Activated naive CD4-positive, alpha-beta T cell treated with anti-CD3 and anti-CD28 coated beads for 36 hours (primary cell): ENCODE measurements around the gene RASSF8. TPM values are rescaled to one million over a fixed set of nuclear protein-coding genes. Genes with fewer than 3 reads are reported as not detected.

ENCODE experiments used
- CTCF ChIA-PET: fragments of 350-600 bp; sonication (Branson Sonifier 250); formaldehyde crosslinking; loops from one replicate; lab custom pipeline; 2021; ENCODE audit warnings: antibody characterized with exemption; lab: Charles Lee
- DNase-seq: peaks from one replicate; pipeline ENCODE4 v3.0.0-alpha.2; 2020
- H3K27ac Mint-ChIP-seq: one replicate; pipeline ENCODE4 v1.8.0; 2021; ENCODE audit warnings: mild to moderate bottlenecking, mixed read lengths
- H3K27me3 Mint-ChIP-seq: one replicate; pipeline ENCODE4 v1.8.0; 2021; ENCODE audit warnings: low read depth, mixed read lengths
- H3K36me3 Mint-ChIP-seq: one replicate; pipeline ENCODE4 v1.8.0; 2021; ENCODE audit warnings: low read depth, mixed read lengths
- H3K4me1 Mint-ChIP-seq: one replicate; pipeline ENCODE4 v1.8.0; 2021; ENCODE audit warnings: low read depth, mixed read lengths
- H3K4me3 Mint-ChIP-seq: one replicate; pipeline ENCODE4 v1.8.0; 2021; ENCODE audit warnings: mild to moderate bottlenecking, moderate library complexity, mixed read lengths
- H3K9me3 Mint-ChIP-seq: one replicate; pipeline ENCODE4 v1.8.0; 2021; ENCODE audit warnings: mixed read lengths
- intact Hi-C: fragments of 100-400 bp; cut with micrococcal nuclease; formaldehyde crosslinking; loops from one replicate; pipeline ENCODE4 v1.15.1; 2023
- total RNA-seq, 2 experiments: library from RNA; stranded (reverse); gene quantifications; one replicate each; pipeline ENCODE4 v1.2.3, GENCODE V29; 2021

The RASSF8 gene
- total RNA-seq, 2 experiments from 2014 or later = 0.32 to 0.81 TPM

- no peak for DNase-seq
- CTCF ChIA-PET = interaction anchor here (1.0 kb wide), 1 partner anchor 31 kb away, joined by 3 read pairs; no protein-coding TSS in a partner anchor
- H3K4me3 Mint-ChIP-seq = no peak overlapping the region
- intact Hi-C loops = no loop called here
- peaks cover 6% of the 10 kb centered on the region for H3K27me3 Mint-ChIP-seq
- H3K27ac Mint-ChIP-seq = no peak overlapping the region
- H3K4me1 Mint-ChIP-seq = no peaks in the 10 kb centered on the region
- no peaks in the 10 kb centered on the region for H3K9me3 Mint-ChIP-seq
- no peaks in the 10 kb centered on the region for H3K36me3 Mint-ChIP-seq
These were observed 38.9 kb downstream of the RASSF8 start for GRCh38 chr12:25997201-25997963.

GRCh38 chr12:26000898-26001297 is 42.4 kb downstream of the RASSF8 start:
- intact Hi-C loops = no loop called here

DNA sequence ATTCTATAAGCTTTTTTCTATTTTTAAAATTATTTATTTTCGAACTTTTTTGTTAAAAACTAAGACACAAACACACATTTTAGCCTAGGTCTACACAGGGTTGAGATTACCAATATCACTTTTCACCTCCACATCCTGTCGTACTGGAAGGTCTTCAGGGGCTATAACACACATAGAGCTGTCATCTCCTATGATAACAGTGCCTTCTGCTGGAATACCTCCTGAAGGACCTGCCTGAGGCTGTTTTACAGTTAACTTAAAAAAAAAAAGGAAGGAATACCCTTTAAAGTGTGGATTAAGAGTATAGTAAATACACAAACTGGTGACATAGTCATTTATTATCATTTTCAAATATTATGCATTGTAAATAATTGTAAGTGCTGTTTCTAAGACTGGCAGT is 43.0 kb downstream of the RASSF8 start:
- Mint-ChIP-seq H3K27me3 (peaks cover 5% of the 10 kb centered on the region), H3K9me3 (peaks cover 4% of the 10 kb centered on the region), H3K4me1 (no peaks in the 10 kb centered on the region), H3K27ac (no peak overlapping the region), H3K36me3 (no peaks in the 10 kb centered on the region), H3K4me3 (no peak overlapping the region)
- intact Hi-C loops = no loop called here
- DNase-seq = no peak
- CTCF ChIA-PET = interaction anchor here (0.6 kb wide), 1 partner anchor 20 kb away, joined by 3 read pairs; no protein-coding TSS in a partner anchor

More at GRCh38 chr12:26000898-26001297, 42.4 kb downstream of the RASSF8 start:
- Mint-ChIP-seq H3K9me3 (peaks cover 4% of the 10 kb centered on the region), H3K36me3 (no peaks in the 10 kb centered on the region), H3K4me1 (no peaks in the 10 kb centered on the region), H3K4me3 (no peak overlapping the region), H3K27me3 (peaks cover 5% of the 10 kb centered on the region), H3K27ac (no peak overlapping the region)
- CTCF ChIA-PET = interaction anchor here (0.6 kb wide), 1 partner anchor 20 kb away, joined by 3 read pairs; no protein-coding TSS in a partner anchor
- DNase-seq = no peak

- H3K27me3 Mint-ChIP-seq = peaks cover 2% of the 10 kb centered on the region
- no peaks in the 10 kb centered on the region for H3K4me1 Mint-ChIP-seq
- no peak overlapping the region for H3K4me3 Mint-ChIP-seq
- CTCF ChIA-PET = no interaction called here
- intact Hi-C loops = no loop called here
- H3K36me3 Mint-ChIP-seq = no peaks in the 10 kb centered on the region
- no peak overlapping the region for H3K27ac Mint-ChIP-seq
- peaks cover 4% of the 10 kb centered on the region for H3K9me3 Mint-ChIP-seq
- no peak for DNase-seq
These were observed 44.6 kb downstream of the RASSF8 start for GRCh38 chr12:26003065-26003464.

GRCh38 chr12:26007566-26007965 is 49.1 kb downstream of the RASSF8 start:
- Mint-ChIP-seq H3K27ac (no peak overlapping the region), H3K4me3 (no peak overlapping the region), H3K27me3 (peaks cover 2% of the 10 kb centered on the region), H3K36me3 (no peaks in the 10 kb centered on the region), H3K9me3 (peaks cover 4% of the 10 kb centered on the region), H3K4me1 (no peaks in the 10 kb centered on the region)
- CTCF ChIA-PET = no interaction called here
- DNase-seq = no peak
- intact Hi-C loops = no loop called here

DNA sequence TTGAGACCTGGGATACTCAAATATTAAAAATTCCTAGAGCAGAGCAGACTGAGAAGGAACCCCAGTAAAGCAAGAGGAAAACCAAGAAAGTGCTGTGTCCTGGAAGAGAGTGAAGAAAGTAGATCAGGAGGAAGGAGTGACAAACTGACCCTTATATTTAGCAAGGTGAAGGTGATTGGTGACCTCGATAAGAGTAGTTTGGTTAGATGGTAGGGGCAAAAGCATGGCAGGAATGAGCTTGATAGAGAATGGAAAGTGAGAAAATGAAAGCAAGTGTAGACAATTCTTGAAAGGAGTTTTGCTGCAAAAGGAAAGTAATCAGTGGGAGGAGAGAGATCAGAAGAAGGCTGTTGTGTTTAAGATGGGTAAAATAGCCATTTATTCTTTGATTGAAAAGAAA is 51.1 kb downstream of the RASSF8 start:
- no peaks in the 10 kb centered on the region for H3K9me3 Mint-ChIP-seq
- no peaks in the 10 kb centered on the region for H3K4me1 Mint-ChIP-seq
- peaks cover 2% of the 10 kb centered on the region for H3K27me3 Mint-ChIP-seq

GRCh38 chr12:26010293-26010821 is 51.9 kb downstream of the RASSF8 start:
- intact Hi-C loops = no loop called here
- peaks cover 2% of the 10 kb centered on the region for H3K27me3 Mint-ChIP-seq
- no peaks in the 10 kb centered on the region for H3K36me3 Mint-ChIP-seq
- no peak for DNase-seq
- H3K27ac Mint-ChIP-seq = no peak overlapping the region
- H3K4me3 Mint-ChIP-seq = no peak overlapping the region
- CTCF ChIA-PET = no interaction called here
- H3K9me3 Mint-ChIP-seq = no peaks in the 10 kb centered on the region
- H3K4me1 Mint-ChIP-seq = no peaks in the 10 kb centered on the region

More for the DNA sequence above, 51.1 kb downstream of the RASSF8 start:
- DNase-seq = no peak
- Mint-ChIP-seq H3K36me3 (no peaks in the 10 kb centered on the region), H3K27ac (no peak overlapping the region), H3K4me3 (no peak overlapping the region)
- CTCF ChIA-PET = no interaction called here
- intact Hi-C loops = no loop called here

DNA sequence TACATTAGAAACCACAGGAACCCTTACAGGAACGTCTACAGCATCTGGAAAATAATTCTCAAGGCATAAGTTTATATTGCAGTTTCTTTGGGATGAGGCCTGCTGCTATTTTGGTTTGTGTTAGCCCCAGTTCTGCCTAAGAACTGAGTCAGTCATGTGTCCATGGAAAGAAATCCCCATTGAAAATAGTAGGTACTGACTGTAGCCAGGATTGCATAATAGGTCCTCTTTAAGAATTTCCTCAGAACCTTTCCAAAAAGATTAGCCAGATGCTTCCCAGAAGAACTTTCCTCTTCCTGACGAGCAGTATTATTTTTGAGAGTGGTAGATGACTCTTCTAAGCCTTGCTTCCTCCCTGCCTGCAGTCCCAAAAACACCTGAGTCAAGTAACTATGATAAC is 52.6 kb downstream of the RASSF8 start:
- Mint-ChIP-seq H3K4me3 (no peak overlapping the region), H3K27me3 (peaks cover 2% of the 10 kb centered on the region), H3K36me3 (no peaks in the 10 kb centered on the region), H3K4me1 (no peaks in the 10 kb centered on the region), H3K27ac (no peak overlapping the region), H3K9me3 (no peaks in the 10 kb centered on the region)
- intact Hi-C loops = no loop called here
- no peak for DNase-seq
- CTCF ChIA-PET = no interaction called here

DNA sequence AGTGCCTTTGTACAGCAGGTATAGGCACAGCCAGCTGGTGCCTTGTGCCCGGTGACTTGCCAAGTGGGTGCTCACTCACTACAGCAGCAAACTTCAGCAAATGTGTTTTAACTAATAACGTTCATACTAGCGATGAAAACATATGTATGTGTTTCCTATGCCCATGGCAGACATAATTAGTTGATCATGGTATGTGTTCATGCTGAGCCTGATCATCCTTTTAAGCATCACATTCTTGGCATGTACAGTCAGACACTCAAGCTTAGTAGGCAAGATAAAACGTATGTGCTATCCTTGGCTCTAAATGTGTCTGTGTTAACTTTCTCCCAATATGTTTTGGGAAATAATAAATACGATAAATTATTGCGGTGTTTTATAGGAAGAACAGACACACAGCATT is 55.6 kb downstream of the RASSF8 start:
- CTCF ChIA-PET = interaction anchor here (0.6 kb wide), 1 partner anchor 578 kb away, joined by 3 read pairs; no protein-coding TSS in a partner anchor
- intact Hi-C loops = no loop called here
- DNase-seq = no peak
- Mint-ChIP-seq H3K27me3 (peaks cover 2% of the 10 kb centered on the region), H3K4me1 (no peaks in the 10 kb centered on the region), H3K9me3 (no peaks in the 10 kb centered on the region), H3K36me3 (no peaks in the 10 kb centered on the region), H3K27ac (no peak overlapping the region), H3K4me3 (no peak overlapping the region)

GRCh38 chr12:26016516-26016915 is 58.0 kb downstream of the RASSF8 start:
- H3K27ac Mint-ChIP-seq = no peak overlapping the region
- no peaks in the 10 kb centered on the region for H3K4me1 Mint-ChIP-seq
- no peak overlapping the region for H3K4me3 Mint-ChIP-seq
- intact Hi-C loops = loop anchor here (2.0 to 5.0 kb wide), 2 partner anchors 339 to 434 kb away; no protein-coding TSS in a partner anchor
- DNase-seq = no peak
- H3K27me3 Mint-ChIP-seq = no peaks in the 10 kb centered on the region
- H3K36me3 Mint-ChIP-seq = no peaks in the 10 kb centered on the region
- CTCF ChIA-PET = interaction anchor here (0.6 kb wide), 2 partner anchors 41 to 413 kb away, joined by 3 read pairs; no protein-coding TSS in a partner anchor
- H3K9me3 Mint-ChIP-seq = no peaks in the 10 kb centered on the region

- Mint-ChIP-seq H3K36me3 (no peaks in the 10 kb centered on the region), H3K4me3 (no peak overlapping the region), H3K27ac (no peak overlapping the region), H3K27me3 (no peaks in the 10 kb centered on the region), H3K9me3 (no peaks in the 10 kb centered on the region), H3K4me1 (no peaks in the 10 kb centered on the region)
- CTCF ChIA-PET = interaction anchor here (1.2 kb wide), 1 partner anchor 15 kb away, joined by 3 read pairs; no protein-coding TSS in a partner anchor
- peak; percentile 18 for DNase-seq
- intact Hi-C loops = loop anchor here (1.0 to 5.0 kb wide), 3 partner anchors 340 to 581 kb away; no protein-coding TSS in a partner anchor
These were observed 59.2 kb downstream of the RASSF8 start for GRCh38 chr12:26017484-26018211.

DNA sequence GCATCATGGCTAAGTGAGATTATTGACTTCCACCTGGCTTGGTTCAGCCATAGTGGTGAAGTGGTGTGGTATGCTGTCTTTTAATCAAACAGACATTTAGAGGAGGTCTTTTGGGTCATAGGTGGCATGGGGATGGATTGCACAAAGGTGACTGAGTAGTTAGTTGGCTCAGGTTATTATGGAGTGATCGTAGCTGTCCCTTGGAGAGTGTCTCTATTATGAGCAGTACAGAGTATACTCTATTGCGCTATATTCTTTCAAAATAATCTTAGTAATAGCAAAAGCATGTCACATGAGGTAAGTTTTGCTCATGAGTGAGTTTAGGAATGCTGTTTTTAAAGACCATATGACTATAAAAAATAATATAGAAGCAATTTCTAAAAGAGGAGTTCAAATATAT is 60.4 kb downstream of the RASSF8 start:
- CTCF ChIA-PET = no interaction called here

More for the DNA sequence above, 60.4 kb downstream of the RASSF8 start:
- H3K27me3 Mint-ChIP-seq = peaks cover 2% of the 10 kb centered on the region
- no peak overlapping the region for H3K4me3 Mint-ChIP-seq
- no peak overlapping the region for H3K27ac Mint-ChIP-seq
- intact Hi-C loops = loop anchor here (5.0 kb wide), 1 partner anchor 342 kb away; no protein-coding TSS in a partner anchor
- H3K4me1 Mint-ChIP-seq = no peaks in the 10 kb centered on the region
- no peaks in the 10 kb centered on the region for H3K36me3 Mint-ChIP-seq
- no peaks in the 10 kb centered on the region for H3K9me3 Mint-ChIP-seq
- no peak for DNase-seq
